NCI-H2107 (cell line): ENCODE data around the gene SMC5.
"Not testable (repeated sequence)": the region's sequence is repeated elsewhere in the genome, so short reads cannot be mapped to it uniquely, and the experiment has no call there.

Source experiments
- DNase-seq: peaks from one replicate; lab custom pipeline; 2025; lab: John Stamatoyannopoulos, UW

SMC5 gene

DNA sequence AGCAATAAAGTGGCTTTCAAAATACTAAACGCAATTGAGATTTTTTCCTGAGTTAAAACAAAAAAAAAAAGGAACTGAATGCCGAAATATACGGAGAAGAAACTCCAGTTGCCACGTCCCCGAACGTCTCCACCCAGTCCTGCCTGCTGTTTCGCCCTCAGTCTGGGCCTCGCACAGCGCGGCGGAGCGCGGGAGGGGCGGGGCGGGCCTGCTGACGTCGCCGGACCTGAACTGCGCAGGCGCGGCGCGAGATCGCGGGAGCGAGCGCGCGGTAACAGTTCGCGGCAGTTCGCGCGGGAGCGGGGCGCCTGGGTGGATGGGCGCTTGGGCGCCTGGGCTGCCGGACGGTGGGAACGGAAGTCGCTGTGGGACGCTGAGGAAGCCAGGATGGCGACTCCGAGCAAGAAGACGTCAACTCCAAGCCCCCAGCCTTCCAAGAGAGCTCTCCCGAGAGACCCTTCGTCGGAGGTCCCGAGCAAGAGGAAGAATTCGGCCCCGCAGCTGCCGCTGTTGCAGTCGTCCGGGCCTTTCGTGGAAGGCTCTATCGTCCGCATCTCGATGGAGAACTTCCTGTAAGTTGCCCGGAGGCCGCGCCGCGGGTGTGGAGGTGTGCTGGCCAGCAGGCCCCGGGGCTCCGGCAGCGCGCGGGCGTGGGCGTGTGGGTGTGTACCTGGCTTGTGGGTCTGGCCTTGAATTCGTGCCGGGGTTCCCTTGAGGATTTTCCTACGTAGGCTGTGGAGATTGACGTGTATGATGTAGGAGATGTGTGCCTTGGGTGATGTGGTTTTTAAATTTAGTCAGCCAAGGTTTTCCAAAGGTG, at the start of gene SMC5:
TSS of gene SMC5 (plus strand) at position 287 of the 820 bp plus-strand sequence. CDS start at position 388, 101 bp downstream.
- peak; percentile 86 for DNase-seq

- DNase-seq, result no peak
Observed at GRCh38 chr9:70217029-70217428, 41.7 kb upstream of the SMC5 start.

DNA sequence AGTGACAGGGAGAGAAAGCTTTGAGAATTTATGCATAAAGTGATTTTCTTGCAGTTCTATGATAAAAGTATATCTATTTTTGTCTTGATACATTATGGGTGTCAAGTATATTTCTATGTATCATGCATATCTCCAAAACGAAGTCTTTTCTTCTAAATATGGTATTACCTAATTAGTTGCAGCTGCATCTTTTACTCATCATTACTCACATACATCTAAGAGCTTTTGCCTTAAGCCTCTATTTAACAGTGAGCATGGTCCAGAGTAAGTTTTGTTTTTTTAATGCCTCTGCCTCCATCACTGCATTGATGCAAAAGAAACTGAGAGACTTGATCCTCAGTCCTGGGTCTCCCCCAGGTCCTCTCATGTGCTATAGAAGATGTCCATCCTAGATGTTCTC, 40.0 kb upstream of the SMC5 start:
- DNase-seq, result no peak

DNA sequence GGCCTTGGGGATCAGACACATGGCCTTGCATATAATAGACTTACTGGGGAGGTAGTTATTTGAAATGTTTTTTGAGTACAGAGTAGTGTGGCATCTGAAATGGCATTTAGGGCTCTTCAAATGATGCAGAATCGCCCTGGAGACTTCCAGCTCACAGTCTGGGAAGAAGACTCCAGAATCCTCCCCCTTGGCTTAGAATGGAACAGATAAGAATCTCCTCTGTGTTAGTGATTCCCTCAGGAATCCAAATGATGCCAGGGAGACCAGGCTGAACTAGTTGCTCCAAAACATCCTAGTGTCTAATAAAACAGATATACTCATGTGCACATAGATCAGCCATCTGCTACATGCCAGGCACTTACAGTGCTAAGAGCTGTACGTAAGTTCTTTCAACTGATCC, 38.6 kb upstream of the SMC5 start:
- no peak for DNase-seq

DNA sequence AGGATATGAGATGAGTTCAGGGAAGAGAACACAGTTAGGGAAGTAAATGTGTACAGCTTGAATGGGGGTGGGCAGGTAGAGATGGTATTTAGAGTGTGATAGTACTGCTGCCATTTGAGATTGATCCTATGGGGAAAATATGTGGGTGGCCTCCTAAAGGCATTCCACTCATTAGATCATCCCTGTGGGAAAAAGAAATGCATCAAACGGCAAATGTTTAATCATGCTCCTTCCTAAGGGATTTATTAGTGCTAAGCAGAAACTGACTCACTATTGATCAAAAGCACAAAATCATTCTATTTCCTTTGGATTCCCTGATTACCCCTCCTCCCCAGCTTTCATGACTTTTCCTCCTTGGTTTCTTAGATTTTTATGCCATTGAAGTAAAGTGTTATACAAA, 36.4 kb upstream of the SMC5 start:
- no peak for DNase-seq

DNA sequence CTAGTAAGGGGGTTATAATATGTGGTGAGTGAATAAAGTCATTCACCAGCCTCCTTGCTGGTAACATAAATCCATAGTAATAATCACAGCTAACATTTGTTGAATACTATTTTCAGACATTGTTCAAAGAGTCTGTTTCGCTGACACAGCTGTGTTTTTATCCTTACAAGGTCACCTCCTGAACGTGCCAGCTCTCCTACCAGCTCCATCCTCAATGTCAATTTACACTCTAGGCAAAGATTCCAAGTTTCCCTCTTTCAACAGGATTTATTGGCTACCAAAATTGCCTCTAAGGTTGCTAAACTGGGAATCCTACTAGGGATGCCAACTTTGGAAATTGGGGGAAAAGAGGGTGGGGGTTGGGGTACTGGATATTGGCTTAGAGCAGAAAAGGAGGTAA, 30.7 kb upstream of the SMC5 start:
- DNase-seq, result no peak

- DNase-seq, result no peak
Observed at GRCh38 chr9:70228611-70229010, 30.2 kb upstream of the SMC5 start.

DNA sequence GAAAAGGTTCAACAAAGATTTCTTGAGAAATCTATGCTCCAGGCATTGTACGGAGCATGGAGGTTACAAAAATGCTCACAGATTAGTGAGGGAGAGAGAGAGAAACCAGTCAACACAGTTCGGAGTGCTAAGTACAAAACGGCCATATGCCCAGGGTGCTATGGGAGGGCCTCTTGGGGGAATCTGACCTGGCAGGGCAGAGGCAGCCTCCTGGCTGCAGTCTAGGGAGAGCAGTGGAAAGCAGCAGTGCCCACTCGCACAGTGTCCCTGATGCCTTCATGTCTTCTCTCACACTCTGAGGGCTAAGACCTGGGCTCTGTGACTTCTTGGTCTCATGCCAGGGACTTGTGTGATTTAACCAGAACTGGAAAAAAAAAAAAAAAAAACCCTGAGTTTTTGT, 29.8 kb upstream of the SMC5 start:
- no peak for DNase-seq

DNA sequence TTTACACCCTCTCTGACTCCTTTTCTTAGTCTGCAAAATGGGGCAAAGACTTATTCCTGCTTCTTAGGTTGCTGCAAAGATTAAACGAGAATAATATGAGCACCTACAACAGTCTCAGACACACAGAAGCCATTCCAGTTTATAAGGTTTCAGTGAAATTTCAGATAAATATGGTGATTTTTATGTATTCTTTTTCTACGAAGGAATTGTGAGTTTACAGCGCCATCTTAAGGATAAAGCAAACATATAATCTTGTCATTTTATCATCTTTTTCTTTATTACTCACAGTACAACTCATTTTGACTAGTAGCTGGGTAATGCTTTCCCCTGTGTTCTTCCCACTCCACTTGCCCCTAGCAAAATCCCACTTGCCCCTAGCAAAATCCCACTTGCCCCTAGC, 29.2 kb upstream of the SMC5 start:
- DNase-seq, result no peak

DNA sequence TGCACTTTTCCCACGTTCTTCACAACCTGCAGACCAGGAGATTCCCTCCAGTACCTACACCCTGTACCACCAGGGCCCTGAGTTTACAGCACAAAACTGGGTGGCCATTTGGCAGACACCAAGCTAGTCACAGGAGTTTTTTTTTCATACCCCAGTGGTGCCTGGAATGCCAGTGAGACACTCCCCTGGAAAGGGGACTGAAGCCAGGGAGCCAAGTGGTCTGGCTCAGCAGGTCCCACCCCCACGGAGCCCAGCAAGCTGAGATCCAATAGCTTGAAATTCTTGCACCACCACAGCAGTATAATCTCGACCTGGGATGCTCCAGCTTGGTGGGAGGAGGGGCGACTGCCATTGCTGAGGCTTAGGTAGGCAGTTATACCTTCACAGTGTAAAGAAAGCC, 26.3 kb upstream of the SMC5 start:
- no peak for DNase-seq

DNA sequence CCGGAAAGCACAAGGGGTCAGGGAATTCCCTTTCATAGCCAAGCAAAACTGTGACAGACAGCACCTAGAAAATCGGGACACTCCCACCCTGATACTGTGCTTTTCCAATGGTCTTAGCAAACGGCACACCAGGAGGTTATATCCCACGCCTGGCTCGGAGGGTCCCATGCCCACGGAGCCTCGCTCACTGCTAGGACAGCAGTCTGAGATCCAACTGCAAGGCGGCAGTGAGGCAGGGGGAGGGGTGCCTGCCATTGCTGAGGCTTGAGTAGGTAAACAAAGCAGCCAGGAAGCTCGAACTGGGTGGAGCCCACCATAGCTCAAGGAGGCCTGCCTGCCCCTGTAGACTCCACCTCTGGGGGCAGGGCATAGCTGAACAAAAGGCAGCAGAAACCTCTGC, 24.6 kb upstream of the SMC5 start:
- not testable (repeated sequence) for DNase-seq

GRCh38 chr9:70245952-70246351, 12.8 kb upstream of the SMC5 start:
- not testable (repeated sequence) for DNase-seq

DNA sequence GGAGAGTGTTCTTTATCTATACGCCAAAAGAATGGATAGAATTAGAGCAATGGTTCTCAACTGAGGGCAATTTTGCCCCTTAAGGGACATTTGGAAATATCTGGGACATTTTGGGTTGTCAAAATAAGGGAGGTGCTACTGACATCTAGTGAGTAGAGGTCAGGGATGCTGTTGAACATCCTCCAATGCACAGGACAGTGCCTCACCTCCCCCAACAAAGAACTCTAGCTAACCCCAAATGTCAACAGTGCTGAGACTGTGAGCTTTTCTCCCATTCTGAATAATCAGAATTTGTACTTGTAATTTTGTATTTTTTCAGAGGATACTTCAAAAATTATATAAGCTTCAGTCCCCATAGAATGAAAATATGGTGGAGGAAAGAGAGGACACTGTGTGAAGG, 8.6 kb upstream of the SMC5 start:
- no peak for DNase-seq

DNA sequence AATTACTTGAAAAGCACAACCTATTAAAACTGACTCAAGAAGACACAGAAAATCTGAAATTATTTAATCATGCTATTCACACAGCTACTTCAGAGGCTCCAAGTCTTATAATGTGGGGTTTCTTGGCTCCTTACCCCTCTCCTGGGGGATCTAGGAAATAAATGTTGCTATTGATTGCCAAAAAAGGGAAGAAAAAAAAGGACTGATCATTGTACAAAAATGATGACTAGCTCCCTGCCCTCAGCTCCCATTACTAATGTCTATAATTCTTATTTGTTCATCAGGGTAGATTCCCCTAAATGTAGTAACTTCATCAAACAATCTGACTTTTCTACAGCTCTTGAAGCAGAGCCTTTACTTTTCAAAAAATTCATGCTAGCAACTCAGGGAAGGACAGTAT, 3.3 kb upstream of the SMC5 start:
- DNase-seq, result no peak

DNA sequence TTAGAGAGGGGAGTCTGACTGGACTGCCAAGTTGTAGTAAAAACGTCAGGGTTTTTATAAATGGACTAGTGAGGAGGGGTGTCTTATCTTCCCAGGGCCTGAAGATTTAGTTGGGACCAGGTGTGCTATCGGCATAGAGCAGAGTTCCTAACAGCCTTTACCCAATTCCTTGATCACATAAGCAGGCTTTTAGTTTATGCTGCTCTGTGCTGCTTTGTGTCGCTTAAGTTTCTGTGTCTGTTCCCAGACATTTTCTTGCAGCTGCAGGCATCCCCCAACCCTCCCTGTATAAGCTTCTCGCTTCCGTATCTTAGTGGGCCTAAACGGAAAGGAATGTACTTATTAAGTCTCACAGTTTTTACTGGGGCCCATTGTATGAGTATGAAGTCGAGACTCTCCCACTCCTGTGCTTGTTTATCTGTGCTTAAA, 2.6 kb upstream of the SMC5 start:
- no peak for DNase-seq

DNA sequence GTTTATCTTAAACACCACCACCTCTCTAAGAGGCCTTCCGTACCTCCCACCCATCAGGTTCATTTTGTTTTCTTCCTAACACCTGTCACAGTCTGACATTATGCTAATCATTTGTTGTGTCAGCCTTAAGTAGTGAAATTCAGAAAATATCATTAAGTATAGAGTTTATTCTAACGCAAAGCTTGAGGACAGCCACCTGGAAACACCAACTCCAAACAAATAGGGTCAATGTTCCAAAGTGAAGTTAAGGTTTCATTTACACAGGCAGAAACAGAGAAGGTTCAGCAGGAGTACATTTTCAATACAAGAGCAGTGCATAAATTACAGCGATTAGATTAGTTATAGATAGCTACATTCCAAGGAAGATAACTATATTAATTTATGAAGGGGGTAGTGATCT, 1.3 kb upstream of the SMC5 start:
- no peak for DNase-seq

DNA sequence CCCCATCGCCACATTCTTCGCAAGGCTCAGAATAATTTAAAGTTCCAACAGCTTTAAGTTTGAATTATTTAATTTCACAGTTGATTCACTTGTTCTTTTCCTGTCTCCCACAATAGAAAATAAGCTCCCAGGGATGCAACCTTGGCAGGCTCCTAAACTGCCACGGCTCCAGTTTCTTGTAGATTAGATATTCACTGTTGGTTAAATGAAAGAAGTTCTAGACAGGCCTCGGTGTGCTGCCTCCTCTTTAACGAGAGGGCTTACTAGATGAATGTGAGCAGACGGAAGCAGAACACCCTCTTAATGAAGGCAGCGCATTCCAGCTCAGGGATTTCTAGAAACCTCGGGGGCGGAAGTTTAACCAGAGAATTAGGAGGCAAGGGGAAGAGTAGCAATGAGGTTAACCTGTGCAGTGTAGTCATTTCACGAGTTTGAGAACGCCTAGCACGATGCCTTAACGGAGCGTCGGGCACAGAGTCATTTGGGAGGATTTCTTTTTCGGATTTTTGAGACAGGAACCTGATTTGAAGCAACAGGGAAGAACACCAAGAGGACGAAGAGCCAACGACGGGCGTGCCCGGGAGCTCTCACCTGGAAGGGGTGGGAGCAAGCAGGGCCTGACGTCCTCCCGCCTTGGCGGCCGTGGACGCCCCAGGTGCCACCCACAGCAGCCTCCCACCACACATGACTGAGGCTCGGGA, 637 bp upstream of the SMC5 start:
- DNase-seq, result no peak

DNA sequence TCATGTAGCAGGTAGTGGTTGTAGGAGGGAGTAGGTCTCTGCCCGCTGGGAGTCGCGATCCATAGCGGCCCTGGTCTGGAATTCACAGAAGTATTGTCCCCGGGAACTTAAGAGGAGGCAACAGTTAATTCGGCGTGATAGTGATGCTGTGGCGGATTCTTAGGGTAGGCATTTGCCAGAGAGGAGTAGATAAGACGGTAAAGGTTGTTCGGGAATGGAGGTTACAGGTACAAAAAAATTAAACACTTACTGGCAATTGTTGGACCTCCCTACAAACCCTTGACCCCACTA, 679 bp downstream of the SMC5 start:
- no peak for DNase-seq

DNA sequence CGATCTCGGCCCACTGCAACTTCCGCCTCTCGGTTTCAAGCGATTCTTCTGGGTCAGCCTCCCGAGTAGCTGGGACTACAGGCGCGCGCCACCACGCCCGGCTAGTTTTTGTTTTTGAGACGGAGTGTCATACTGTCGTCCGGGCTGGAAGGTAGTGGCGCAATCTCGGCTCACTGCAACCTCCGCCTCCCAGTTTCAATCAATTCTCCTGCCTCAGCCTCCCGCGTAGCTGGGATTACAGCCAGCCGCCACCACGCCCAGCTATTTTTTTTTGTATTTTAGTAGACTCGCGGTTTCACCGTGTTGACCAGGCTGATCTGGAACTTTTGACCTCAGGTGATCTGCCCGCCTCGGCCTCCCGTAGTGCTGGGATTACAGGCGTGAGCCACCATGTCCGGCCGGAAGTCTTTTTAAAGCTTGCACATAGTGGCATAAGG, 1.2 kb downstream of the SMC5 start:
- DNase-seq, result no peak

GRCh38 chr9:70260606-70261005, 1.8 kb downstream of the SMC5 start:
- DNase-seq, result no peak

DNA sequence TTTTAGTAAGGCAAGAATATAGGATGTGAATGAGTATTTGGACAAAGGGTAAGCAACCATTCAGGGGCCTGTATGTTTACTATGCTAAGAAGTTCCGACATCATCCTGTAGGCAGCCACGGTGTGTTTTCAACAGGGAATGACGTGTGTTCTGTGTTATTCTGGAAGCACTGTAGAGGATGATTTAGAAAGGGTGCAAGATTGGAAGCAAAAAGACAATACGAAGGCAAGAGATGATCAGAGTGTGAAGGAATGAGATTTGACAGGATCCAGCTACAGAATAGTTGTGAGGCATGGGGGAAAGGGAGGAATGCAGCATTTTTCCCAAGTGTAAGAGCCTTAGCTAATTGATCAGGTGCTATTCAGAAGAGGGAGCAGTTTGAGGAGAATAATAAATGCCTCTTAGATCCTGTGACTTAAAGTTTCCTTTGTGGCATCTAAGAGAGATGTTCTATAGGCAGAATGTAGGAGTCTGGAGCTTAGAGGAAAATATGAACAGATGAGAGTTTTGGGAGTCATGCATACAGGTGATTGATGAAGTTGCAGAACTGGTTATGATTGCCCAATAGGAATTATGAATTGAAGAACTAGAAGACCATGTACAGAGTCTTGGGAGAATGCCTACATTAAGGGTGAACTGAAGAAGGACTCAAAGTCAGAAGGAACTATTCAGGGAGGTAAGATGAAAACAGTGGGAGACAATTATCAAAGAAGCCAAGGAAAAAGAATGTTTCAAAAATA, 2.5 kb downstream of the SMC5 start:
- no peak for DNase-seq

DNA sequence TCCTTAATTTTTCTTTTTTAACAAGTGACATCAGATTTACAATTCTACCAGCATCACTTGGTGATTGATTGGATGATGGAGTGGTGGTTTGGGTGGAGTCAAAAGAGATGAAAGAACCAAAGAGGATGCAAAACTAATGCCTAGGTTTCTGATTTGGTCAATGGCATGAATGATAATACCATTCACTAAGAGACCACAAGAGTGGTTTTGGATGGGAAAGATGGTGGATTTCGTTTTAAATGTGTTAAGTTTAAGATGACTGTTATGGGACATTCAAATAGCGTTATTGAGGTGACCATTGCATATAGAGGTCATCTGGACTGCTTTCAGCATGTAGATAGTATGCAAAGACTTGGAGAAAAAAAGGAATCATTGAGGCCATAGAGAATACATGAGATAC, 3.6 kb downstream of the SMC5 start:
- DNase-seq, result no peak

DNA sequence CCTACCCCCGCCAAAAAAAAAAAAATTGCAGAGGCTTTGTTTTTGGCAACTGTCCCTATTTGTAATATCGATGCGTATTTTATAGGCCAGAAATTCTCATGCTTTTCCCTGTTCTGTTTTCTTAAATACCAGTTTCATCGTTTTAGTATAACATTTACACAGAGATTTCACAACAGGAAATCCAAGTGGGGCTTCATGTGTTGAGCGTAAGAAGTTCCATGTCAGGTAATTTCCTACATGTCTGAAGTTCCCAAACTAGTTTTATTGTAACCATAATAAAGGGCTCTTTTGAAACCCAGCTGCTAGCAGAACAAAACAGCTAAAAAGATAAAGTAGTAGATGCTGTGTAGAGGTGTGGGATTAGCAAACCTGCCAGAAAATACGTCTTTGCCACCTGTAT, 4.2 kb downstream of the SMC5 start:
- no peak for DNase-seq
